ENCODE data around the gene PLEKHA5.
"Not testable (repeated sequence)": the region's sequence is repeated elsewhere in the genome, so short reads cannot be mapped to it uniquely, and the experiment has no call there.

GRCh38 chr12:19305621-19306020, 176.1 kb downstream of the PLEKHA5 start:
- TF ChIP-seq TEAD4 (IDR thresholded peaks at IDR 0.05; ENCODE audit: borderline replicate concordance, insufficient read depth); JUND (IDR thresholded peaks at IDR 0.05); CTCF (IDR thresholded peaks at IDR 0.05); ELF1 (IDR thresholded peaks at IDR 0.05); MAX (IDR thresholded peaks at IDR 0.05; ENCODE audit: low read depth); RAD21 (IDR thresholded peaks at IDR 0.05; ENCODE audit: low read length); REST (IDR thresholded peaks at IDR 0.05; ENCODE audit: low read depth, low read length); IRF3 (IDR thresholded peaks at IDR 0.05; ENCODE audit: low read depth, low read length); TAF1 (IDR thresholded peaks at IDR 0.05; ENCODE audit: borderline replicate concordance, low read depth, low read length); RFX5 (IDR thresholded peaks at IDR 0.05; ENCODE audit: low read length); FOXM1 (IDR thresholded peaks at IDR 0.05; ENCODE audit: low read depth): not testable (repeated sequence)
